Breast epithelium (tissue), 3 donors: Measurements from ENCODE around the gene MINPP1.

Source experiments
- CTCF ChIP-seq, 3 donors: fragments of 450-650 bp; IDR thresholded peaks; one replicate each; pipeline ENCODE4 v1.5.1; 2016 to 2017; ENCODE audit warnings: antibody characterized with exemption in 3 of 3, mild to moderate bottlenecking in 3 of 3, moderate library complexity in 3 of 3
- POLR2A ChIP-seq: fragments of 450-650 bp; IDR thresholded peaks from one replicate; pipeline ENCODE4 v1.6.1; 2016; ENCODE audit warnings: antibody characterized with exemption, mild to moderate bottlenecking, moderate library complexity

GRCh38 chr10:87550741-87551140 lies 46.0 kb downstream of the MINPP1 start:
- TF ChIP-seq CTCF (IDR thresholded peaks at IDR 0.05) (no peak), POLR2A (no peak)
